Adipose tissue (tissue), 3 donors: Measurements from ENCODE around the gene NOTUM. TPM values are rescaled to one million over a fixed set of nuclear protein-coding genes. Genes with fewer than 3 reads are reported as not detected.
"Not testable (repeated sequence)": the region's sequence is repeated elsewhere in the genome, so short reads cannot be mapped to it uniquely, and the experiment has no call there.

Source experiments
- H3K27ac ChIP-seq: one replicate; pipeline ENCODE4 v1.5.1; 2013; ENCODE audit warnings: low read depth, low read length
- WGBS, 3 donors: extraction: QIAGEN DNeasy Blood & Tissue Kit; methylation state at CpG; one replicate each; pipeline ENCODE4 v1.1.7; 2013; 5-methylcytosine and 5-hydroxymethylcytosine counted together
- polyA plus RNA-seq, 3 donors: library from polyadenylated mRNA; stranded (reverse); fragments of 200-250 nt; gene quantifications; one replicate each; pipeline ENCODE4 v1.2.3, GENCODE V29; 2013
- donor health status: healthy with polysubstance abuse.
- donor health status: Bipolar disorder and iron deficiency.
- donor health status: healthy.

The NOTUM gene
- polyA plus RNA-seq, 3 donors: 0.03 to 0.67 (median 0.31) TPM

DNA sequence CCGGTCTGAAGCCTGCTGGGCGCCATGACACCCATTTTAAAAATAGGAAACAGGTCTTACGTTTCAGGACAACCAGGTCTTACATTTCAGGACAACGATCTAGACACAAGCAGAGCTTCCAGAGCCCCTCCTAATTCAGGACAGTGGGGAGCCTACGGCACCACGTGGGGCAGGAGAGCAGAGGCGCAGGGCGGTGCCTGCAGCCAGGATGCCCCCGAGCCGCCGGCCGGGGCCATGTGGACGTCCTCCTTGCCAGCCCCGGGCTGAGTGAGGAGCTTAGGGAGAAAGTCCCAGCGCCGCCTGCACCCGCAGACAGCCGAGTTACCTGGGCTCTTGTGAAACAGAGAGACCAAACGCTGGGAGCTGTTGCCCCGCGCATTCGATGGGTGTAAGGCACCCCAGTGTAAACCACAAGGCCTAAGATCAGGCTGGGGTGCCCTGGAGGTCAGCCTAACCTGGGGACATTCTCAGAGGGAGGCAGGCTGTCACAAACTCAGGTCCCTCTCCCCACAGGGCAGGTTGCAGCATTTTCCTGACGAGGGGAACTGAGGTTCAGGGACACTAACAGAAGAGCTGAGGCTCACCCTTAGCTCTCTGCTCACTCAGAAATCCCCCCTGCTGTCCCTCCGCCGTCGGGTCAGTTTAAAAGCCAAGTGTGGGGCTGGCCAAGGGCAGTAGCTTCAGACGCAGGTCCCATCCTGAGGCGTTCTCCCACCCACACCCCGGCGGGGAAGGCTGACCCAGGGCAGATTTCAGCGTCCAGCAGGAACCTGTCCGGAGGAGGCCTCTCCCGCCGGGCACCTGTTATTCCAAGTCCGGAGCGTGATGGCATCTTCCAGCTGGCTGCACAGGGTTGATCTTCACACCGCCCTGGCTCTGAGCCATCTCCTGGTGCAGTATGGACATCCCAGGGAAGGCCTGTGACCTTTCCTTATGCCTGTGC, 1.8 kb upstream of the NOTUM start:
- 63 to 69% (median 68%) methylated on average over 37 of the region's 37 CpGs for WGBS, 3 donors

DNA sequence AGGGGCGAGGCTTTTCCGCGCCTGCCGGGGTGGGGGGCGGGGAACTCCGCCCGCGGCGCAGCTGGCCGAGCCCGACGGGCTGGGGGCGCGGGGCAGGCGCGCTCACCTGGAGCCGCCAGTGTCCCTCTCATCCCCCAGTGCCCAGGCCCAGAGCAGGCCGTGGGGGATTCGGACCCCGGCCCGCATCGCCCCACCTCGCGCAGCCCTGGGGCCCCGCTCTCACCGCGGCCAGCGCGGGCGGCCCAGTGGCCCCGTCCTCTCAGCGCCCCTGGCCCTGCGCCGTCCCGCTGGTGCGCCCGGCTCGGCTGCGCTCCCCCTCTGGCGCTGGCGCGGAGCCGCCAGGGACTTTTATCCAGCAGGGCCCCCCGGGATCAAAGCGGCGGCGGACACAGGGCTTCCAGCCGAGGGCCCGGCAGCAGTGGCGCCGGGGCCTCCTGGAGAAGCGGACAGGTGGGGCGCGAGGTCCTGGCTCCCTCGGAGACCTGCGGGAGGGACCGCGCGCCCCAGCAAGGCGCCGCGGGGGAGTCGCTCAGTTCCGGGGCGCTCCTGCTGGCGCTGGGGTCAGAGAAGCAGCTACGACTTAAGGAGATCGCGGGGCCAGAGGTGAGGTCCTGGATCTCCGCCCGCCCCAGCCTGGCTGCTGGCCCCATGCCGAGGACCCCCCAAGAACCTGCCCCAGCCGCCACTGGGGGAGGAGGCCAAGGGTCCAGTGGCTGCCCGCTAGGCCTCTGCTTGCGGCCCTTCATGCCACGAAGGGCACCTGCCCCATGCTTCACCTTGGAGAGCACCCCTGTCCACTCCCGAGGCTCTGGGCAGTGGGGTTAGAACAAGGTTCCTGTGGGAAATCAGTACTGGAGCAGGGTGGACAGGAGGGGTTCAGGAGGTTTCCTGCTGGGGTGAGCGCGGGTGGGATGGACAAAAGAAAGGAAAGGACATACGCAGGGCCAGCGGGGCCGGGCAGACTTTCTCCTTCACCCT, 823 bp upstream of the NOTUM start:
- no peak overlapping the region for H3K27ac ChIP-seq
- 14 to 26% (median 16%) methylated on average over 49 to 81 of the region's 82 CpGs for WGBS, 3 donors

More for the DNA sequence above, 1.8 kb upstream of the NOTUM start:
- no peak overlapping the region for H3K27ac ChIP-seq

GRCh38 chr17:81960130-81960958, 643 bp downstream of the NOTUM start:
- WGBS, 3 donors: 1 to 3% (median 3%) methylated on average over 72 to 96 of the region's 98 CpGs
- H3K27ac ChIP-seq: no peak overlapping the region

DNA sequence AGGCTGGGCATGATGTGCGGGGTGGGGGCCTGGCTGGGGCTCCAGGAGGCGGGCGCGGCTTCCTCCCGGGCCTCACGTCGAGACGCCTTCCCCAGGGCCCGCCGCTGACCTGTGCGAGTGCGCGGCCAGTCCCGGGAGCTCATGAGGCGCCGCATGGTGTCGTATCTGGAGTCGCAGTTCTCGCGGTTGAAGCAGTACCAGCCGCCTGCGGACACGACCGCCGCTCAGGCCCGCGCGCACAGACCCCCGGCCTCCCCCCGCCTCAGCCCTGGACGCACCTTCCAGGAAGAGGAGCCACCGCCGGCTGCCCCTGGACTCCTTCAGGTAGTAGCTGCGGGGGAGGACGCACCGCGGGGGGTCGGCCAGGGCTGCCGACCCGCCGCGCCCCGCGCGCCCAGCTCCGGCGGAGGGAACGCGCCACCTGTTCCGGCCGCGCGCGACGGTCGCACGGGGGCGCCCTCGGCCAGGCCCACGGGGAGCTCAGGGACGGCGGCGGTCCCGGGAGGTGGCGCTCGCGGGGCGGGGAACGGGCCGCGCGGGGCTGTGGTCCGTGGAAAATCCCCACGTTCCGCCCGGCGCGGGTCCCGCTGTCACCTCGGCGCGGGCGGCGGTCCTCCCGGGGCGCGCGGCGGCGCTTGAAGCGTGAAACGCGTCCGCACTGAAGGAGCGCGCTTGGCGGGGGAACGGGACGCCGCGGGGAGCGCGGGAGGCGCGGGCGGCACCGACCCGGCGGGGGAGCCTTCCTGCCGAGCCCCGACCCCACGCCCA, 1.4 kb downstream of the NOTUM start:
- WGBS, 3 donors: 1 to 2% (median 2%) methylated on average over 53 to 112 of the region's 112 CpGs
- H3K27ac ChIP-seq: no peak overlapping the region

GRCh38 chr17:81958633-81959342, 2.2 kb downstream of the NOTUM start:
- 57 to 64% (median 63%) methylated on average over 15 of the region's 15 CpGs for WGBS, 3 donors
- no peak overlapping the region for H3K27ac ChIP-seq

GRCh38 chr17:81957691-81958432, 3.1 kb downstream of the NOTUM start:
- WGBS, 3 donors: 79 to 93% (median 83%) methylated on average over 17 to 19 of the region's 19 CpGs
- no peak overlapping the region for H3K27ac ChIP-seq

GRCh38 chr17:81956607-81957589, 4.1 kb downstream of the NOTUM start:
- no peak overlapping the region for H3K27ac ChIP-seq
- WGBS, 3 donors: 81 to 84% (median 82%) methylated on average over 44 to 45 of the region's 45 CpGs

GRCh38 chr17:81955756-81956544, 5.0 kb downstream of the NOTUM start:
- H3K27ac ChIP-seq: no peak overlapping the region
- 73 to 89% (median 89%) methylated on average over 12 to 13 of the region's 13 CpGs for WGBS, 3 donors

DNA sequence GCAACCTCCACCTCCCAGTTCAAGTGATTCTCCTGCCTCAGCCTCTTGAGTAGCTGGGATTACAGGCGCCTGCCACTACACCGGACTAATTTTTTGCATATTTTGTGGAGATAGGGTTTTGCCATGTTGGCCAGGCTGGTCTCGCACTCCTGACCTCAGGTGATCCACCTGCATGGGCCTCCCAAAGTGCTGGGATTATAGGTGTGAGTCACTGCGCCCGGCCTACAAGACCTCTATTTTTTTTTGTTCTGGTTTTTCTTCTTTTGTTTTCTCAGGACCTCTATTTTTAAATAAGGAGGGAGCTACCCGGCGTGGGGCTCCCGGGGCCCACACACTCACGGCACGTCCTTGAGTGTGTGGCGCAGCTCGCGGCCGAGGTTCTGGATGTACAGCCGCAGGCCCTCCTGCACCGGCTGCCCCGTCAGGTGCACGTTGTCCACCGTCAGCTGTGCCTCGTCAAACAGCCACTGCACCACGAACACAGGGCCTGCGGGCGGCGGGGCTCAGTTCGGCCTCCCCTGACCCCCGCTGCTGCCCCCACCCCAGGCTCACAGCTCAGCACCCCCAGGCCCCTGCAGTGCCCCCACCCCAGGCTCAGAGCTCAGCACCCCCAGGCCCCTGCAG, 5.8 kb downstream of the NOTUM start:
- no peak overlapping the region for H3K27ac ChIP-seq
- WGBS, 3 donors: 88 to 93% (median 88%) methylated on average over 26 of the region's 26 CpGs

DNA sequence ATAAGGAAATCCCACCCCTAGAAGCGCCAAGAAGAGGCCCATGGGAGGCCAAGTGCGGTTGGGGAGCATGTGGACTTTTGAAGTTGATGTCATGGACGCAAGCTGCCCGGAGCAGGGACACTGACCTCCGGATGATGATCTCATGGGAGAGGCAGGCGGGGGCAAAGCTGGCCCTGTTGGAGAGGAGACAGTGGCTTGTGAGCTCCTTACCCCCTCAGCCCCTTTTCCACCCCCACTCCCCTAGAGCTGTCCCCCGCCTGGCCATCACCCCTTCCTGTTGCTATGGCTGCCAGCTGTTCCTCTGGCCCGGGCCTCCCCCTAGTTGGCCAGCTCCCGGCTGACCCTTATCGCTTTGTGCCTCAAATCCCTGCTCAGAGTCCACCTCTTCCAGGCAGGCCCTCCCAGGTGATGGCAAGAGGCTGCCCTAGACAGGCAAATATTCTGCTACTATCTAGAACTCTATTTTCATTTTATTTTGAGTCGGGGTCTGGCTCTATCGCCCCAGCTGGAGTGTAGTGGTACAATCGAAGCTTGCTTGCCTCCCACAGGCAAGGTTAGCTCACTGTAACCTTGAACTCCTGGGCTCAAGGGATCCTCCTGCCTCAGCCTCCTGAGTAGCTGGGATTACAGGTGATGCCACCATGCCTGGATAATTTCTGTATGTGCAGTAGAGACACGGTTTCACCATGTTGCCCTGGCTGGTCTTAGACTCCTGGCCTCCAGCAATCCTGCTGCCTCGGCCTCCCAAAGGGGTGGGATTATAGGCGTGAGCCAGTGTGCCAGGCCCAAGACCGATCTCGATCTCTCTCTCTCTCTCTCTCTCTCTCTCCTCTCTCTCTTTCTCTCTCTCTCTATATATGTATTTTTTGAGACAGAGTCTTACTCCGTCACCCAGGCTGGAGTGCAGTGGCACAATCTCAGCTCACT, 6.6 kb downstream of the NOTUM start:
- no peak overlapping the region for H3K27ac ChIP-seq
- 81 to 85% (median 85%) methylated on average over 18 to 19 of the region's 19 CpGs for WGBS, 3 donors

GRCh38 chr17:81953443-81953842, 7.5 kb downstream of the NOTUM start:
- H3K27ac ChIP-seq: not testable (repeated sequence)
- WGBS, 3 donors: 75 to 87% (median 75%) methylated on average over 5 of the region's 5 CpGs

DNA sequence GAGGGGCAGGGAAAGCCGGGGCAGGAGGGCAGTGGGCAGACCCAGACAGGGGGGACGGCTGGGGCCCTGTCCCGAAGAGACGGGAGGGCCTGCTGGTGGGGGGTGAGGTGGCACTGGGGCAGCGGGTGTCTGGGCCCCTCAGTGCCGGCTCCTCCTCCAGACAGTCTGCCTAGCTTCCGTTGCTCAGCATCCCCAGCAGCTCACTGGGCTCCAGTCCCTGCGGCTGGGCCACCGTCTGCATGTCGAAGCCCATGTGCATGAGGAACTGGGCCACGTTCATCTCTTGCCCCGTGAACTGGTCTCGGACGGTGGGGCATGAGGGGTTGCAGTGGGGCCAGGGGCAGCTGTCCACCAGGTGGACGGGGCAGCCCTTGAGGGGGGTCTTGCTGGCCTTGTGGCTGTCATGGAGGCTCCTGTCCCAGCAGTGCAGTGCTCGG, 8.2 kb downstream of the NOTUM start:
- 68 to 80% (median 79%) methylated on average over 16 of the region's 16 CpGs for WGBS, 3 donors
- H3K27ac ChIP-seq: no peak overlapping the region
